Esophagus squamous epithelium (tissue), 5 donors: ENCODE data around the gene KRT86. TPM values are rescaled to one million over a fixed set of nuclear protein-coding genes. Genes with fewer than 3 reads are reported as not detected.

ENCODE experiments used
- DNase-seq: peaks from one replicate; lab custom pipeline; 2025; lab: John Stamatoyannopoulos, UW
- H3K27ac ChIP-seq, 4 donors: fragments of 200-600 bp; sonication (generic); one replicate each; pipeline ENCODE4 v1.5.1; 2016 to 2019; ENCODE audit warnings: mild to moderate bottlenecking in 1 of 4
- H3K27me3 ChIP-seq, 4 donors: fragments of 200-600 bp; sonication (generic); 1 replicate in 3 of 4; 2 replicates in 1 of 4; pipeline versions ENCODE4 v1.5.1 to v1.6.0; 2017 to 2021; ENCODE audit warnings: antibody characterized with exemption in 1 of 4
- H3K36me3 ChIP-seq, 3 donors: fragments of 200-600 bp; sonication (generic); one replicate each; pipeline ENCODE4 v1.5.1; 2016 to 2019
- H3K4me1 ChIP-seq, 3 donors: fragments of 200-600 bp; sonication (generic); one replicate each; pipeline ENCODE4 v1.5.1; 2017 to 2019
- H3K4me3 ChIP-seq, 4 donors: fragments of 200-600 bp; sonication (generic); 1 replicate in 3 of 4; 2 replicates in 1 of 4; pipeline ENCODE4 v1.5.1; 2016 to 2019; ENCODE audit warnings: mild to moderate bottlenecking in 2 of 4, moderate library complexity in 1 of 4
- H3K9me3 ChIP-seq, 3 donors: fragments of 200-600 bp; sonication (generic); one replicate each; pipeline ENCODE4 v1.5.1; 2016 to 2019
- POLR2A ChIP-seq, 4 donors: fragments of 450-650 bp; IDR thresholded peaks; one replicate each; pipeline ENCODE4 v1.6.1; 2017; ENCODE audit warnings: antibody characterized with exemption in 4 of 4, mild to moderate bottlenecking in 4 of 4, moderate library complexity in 3 of 4
- WGBS, 2 donors: methylation state at CpG; one replicate each; pipeline ENCODE4 v1.1.5; 2018; 5-methylcytosine and 5-hydroxymethylcytosine counted together
- intact Hi-C: fragments of 100-400 bp; cut with DNase I; formaldehyde crosslinking; loops from one replicate; pipeline ENCODE4 v1.15.0; 2022
- total RNA-seq, 4 donors: library from RNA; depleted of rRNA; stranded (reverse); fragments of >200 nt; gene quantifications; one replicate each; pipeline ENCODE4 v1.1.0, GENCODE V29; 2016
- TF ChIP-seq, protein P1 (sequence below), 6 experiments: fragments of 450-650 bp in 4 of 6; fragments of 200-600 bp in 2 of 6; sonication (generic) in 2 of 6; IDR thresholded peaks; one replicate each; pipeline ENCODE4 v1.5.1; 2016 to 2019; ENCODE audit warnings: antibody characterized with exemption in 6 of 6, mild to moderate bottlenecking in 4 of 6, moderate library complexity in 4 of 6
- donor health status: DM: yes; HTN: yes; CAD: no.

KRT86 gene
- total RNA-seq, 4 donors from 2014 or later = not detected

DNA sequence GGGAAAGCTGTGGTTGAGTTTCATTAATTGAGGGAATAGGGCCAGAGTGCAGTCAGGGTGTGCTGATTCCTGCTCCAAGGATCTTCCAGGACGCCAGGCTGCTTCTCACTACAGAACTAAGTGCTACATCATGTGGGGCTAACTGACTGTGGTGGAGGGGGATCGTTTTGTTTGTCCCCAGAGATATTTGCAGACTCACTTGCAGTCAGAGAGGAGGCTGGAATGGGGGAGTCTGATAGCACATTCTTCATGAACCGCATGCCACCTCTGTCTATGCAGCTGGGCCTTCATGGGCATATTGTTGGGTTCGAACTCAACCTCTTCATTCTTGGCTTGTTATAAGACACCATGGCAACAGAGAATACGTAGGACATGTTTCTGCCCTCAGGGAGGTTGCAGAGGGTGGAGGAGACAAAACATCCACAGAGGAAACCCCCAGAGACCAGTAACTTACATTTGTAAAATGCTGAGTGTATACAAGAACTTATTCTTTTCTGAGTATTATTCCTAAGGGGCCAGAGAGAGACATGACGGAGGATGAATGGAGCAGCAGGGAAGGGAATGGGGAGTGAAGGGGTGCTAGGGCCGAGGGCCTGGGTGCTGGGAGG lies 28.4 kb upstream of the KRT86 start:
- intact Hi-C loops = no loop called here
- WGBS, 2 donors = 65 to 74% methylated on average over 5 to 6 of the region's 7 CpGs

DNA sequence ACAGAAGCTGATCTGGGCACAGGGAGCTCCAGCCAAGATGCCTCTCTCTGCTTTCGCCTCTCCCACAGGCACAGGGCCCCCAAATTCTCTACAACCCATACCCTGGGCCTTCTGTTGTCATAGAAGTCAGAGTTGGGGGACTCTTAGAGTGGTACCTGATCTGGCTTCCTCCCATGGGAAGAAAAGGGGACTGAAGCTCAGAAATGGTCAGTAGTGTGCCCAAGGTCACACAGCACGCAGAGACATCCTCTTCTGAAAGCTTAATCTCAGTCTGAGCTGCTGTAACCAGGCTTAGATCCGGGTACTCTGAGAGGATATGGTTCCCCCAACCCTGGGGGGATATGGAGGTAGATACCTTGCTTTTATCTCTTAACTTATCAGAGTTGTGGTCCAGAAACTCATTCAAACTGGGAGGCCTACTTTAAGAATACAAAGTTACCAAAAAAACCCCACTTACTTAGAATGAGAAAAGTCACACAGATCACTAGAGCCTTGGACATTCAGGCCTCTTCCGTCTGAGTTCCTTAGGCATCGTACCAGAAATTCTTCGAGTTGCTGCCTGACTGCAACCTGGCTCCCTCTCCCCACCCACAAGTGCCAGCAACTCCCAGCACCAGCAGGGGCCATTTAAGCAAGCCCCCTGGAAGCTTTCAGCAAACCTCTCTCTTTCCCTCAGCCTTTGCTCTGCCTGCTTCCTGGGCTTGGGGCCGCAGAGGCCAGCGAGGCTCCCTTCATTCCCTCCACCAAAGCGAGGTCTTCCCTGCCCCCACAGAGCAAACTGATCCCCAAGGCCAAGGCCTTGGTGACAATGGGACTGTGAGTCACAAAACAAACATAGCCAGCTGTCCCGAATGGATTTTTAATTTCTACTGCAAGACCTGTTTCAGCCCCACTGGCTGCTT lies 27.5 kb upstream of the KRT86 start:
- no peak for DNase-seq
- H3K27me3 ChIP-seq = peaks cover 0 to 35% (median 0%) of the 10 kb centered on the region in 4 donors
- H3K36me3 ChIP-seq = no peaks in the 10 kb centered on the region
- peaks cover 20 to 74% (median 33%) of the 10 kb centered on the region in 3 donors for H3K4me1 ChIP-seq
- TF ChIP-seq POLR2A (IDR thresholded peaks at IDR 0.05) = no peak
- TF ChIP-seq, protein P1, sequence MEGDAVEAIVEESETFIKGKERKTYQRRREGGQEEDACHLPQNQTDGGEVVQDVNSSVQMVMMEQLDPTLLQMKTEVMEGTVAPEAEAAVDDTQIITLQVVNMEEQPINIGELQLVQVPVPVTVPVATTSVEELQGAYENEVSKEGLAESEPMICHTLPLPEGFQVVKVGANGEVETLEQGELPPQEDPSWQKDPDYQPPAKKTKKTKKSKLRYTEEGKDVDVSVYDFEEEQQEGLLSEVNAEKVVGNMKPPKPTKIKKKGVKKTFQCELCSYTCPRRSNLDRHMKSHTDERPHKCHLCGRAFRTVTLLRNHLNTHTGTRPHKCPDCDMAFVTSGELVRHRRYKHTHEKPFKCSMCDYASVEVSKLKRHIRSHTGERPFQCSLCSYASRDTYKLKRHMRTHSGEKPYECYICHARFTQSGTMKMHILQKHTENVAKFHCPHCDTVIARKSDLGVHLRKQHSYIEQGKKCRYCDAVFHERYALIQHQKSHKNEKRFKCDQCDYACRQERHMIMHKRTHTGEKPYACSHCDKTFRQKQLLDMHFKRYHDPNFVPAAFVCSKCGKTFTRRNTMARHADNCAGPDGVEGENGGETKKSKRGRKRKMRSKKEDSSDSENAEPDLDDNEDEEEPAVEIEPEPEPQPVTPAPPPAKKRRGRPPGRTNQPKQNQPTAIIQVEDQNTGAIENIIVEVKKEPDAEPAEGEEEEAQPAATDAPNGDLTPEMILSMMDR (IDR thresholded peaks at IDR 0.05) = no peak
- H3K27ac ChIP-seq = peak overlapping the region in 1 of 4 donors; percentile 29
- H3K9me3 ChIP-seq = no peaks in the 10 kb centered on the region
- intact Hi-C loops = no loop called here
- H3K4me3 ChIP-seq = no peak overlapping the region
- WGBS, 2 donors = 41 to 69% methylated on average over 8 to 10 of the region's 10 CpGs

More for the DNA sequence above, 28.4 kb upstream of the KRT86 start:
- H3K27ac ChIP-seq = peak overlapping the region in 1 of 4 donors; percentile 3
- no peaks in the 10 kb centered on the region for H3K36me3 ChIP-seq
- TF ChIP-seq POLR2A (IDR thresholded peaks at IDR 0.05) = no peak
- TF ChIP-seq, protein P1 (IDR thresholded peaks at IDR 0.05) = no peak
- H3K4me1 ChIP-seq = peaks cover 20 to 74% (median 33%) of the 10 kb centered on the region in 3 donors
- H3K9me3 ChIP-seq = no peaks in the 10 kb centered on the region
- no peak overlapping the region for H3K4me3 ChIP-seq
- DNase-seq = no peak
- H3K27me3 ChIP-seq = peaks cover 0 to 30% (median 0%) of the 10 kb centered on the region in 4 donors

DNA sequence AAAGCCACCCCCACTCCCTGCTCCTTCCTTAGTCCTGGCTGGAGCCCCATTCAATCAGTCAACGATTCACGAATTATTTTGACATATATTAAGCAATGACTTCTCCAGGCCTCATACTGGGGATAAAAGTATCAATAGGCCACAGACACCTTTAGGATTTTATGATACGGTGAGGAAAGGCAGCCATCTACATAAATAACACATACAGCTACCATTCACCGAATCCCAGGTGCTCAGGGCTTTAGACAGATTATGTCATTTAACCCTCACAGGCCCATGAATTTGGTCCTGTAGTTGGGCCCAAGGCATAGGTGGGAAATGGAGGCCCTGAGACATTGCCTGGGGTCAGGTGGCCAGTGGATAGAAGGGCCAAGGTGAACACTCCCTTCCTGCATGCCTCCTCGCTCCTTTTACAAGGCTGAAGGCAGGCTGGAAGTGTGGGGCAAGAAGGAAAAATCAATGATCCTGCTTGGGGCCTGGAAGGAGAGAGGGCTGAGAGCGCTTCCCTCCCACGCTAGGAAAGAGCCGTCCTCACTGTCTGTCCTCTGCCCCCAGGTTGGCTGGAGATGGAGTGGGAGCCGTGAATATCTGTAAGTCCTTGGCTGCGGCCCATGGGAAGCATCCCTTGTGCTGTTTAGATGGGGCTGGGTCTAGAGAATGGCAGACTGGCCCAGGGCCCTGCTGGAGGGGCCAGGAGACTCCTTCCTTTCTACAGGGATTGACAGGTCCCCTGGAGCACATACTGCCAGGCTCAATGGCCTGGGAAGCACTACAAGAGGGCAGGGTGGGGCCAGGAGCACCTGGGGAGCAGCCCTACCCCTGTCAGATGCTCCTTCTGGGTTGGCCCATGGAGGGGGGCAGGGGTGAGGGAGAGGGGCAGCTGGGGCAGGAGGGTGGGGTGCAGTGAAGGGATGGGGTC lies 26.6 kb upstream of the KRT86 start:
- peak overlapping the region in 1 of 4 donors; percentile 57 for H3K27ac ChIP-seq
- no peak overlapping the region for H3K4me3 ChIP-seq
- H3K27me3 ChIP-seq = peaks cover 0 to 39% (median 0%) of the 10 kb centered on the region in 4 donors
- no peaks in the 10 kb centered on the region for H3K36me3 ChIP-seq
- no peak for DNase-seq
- no peak for TF ChIP-seq POLR2A (IDR thresholded peaks at IDR 0.05)
- TF ChIP-seq, protein P1 (IDR thresholded peaks at IDR 0.05) = no peak
- H3K9me3 ChIP-seq = no peaks in the 10 kb centered on the region
- intact Hi-C loops = no loop called here
- peaks cover 18 to 68% (median 29%) of the 10 kb centered on the region in 3 donors for H3K4me1 ChIP-seq
- WGBS, 2 donors = 74 to 82% methylated on average over 10 of the region's 10 CpGs

DNA sequence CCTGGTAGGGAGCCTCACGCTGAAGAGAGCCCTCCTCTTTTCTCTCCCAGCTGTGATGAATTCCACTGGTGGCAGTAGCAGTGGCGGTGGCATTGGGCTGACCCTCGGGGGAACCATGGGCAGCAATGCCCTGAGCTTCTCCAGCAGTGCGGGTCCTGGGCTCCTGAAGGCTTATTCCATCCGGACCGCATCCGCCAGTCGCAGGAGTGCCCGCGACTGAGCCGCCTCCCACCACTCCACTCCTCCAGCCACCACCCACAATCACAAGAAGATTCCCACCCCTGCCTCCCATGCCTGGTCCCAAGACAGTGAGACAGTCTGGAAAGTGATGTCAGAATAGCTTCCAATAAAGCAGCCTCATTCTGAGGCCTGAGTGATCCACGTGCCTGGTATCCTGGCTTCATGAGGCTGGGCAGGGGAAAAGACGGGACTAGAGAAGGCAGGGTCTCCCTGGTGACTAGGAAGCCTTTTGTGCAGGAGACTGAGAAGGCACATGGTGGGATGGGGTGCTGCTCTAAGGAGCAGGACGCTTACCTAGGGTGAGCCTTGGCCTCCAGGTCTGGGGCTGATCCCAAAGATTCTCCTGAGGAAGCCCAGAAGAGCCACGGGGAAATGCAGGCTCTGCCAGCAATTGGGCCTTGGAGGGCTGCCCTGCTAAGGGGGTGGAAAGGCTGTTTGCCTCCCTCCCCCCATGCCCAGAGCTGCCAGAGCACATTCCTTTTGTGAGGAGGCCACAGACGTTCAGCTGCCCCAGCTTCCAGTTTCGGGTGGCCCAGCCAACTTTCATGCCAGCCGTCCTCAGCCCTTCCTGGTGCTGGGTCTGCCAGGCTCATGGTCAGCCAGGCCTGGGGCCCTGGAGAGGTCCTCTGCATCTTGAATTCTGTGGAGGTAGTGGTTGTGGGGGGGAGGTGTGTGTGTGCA lies 25.6 kb upstream of the KRT86 start:
- H3K4me3 ChIP-seq = no peak overlapping the region
- intact Hi-C loops = no loop called here
- no peaks in the 10 kb centered on the region for H3K36me3 ChIP-seq
- peaks cover 0 to 39% (median 0%) of the 10 kb centered on the region in 4 donors for H3K27me3 ChIP-seq
- H3K4me1 ChIP-seq = peaks cover 9 to 59% (median 20%) of the 10 kb centered on the region in 3 donors
- H3K9me3 ChIP-seq = no peaks in the 10 kb centered on the region
- DNase-seq = no peak
- TF ChIP-seq POLR2A (IDR thresholded peaks at IDR 0.05) = no peak
- TF ChIP-seq, protein P1 (IDR thresholded peaks at IDR 0.05) = no peak
- peak overlapping the region in 1 of 4 donors; percentile 57 for H3K27ac ChIP-seq
- 63 to 92% methylated on average over 3 to 6 of the region's 18 CpGs for WGBS, 2 donors
